HepG2 (cell line): ENCODE data around the gene HRCT1. TPM values are rescaled to one million over a fixed set of nuclear protein-coding genes. Genes with fewer than 3 reads are reported as not detected.

ENCODE experiments used
- DDIT3 ChIP-seq: sonication (generic); formaldehyde crosslinking; IDR thresholded peaks from 2 replicates; pipeline ENCODE4 v1.4.0; 2020; ENCODE audit warnings: mild to moderate bottlenecking, missing genetic modification reagents
- FOXO1 ChIP-seq: sonication (generic); formaldehyde crosslinking; IDR thresholded peaks from 2 replicates; pipeline ENCODE4 v1.4.0; 2020; ENCODE audit warnings: missing genetic modification reagents
- KDM4B ChIP-seq: sonication (generic); formaldehyde crosslinking; IDR thresholded peaks from 2 replicates; pipeline ENCODE4 v1.4.0; 2020; ENCODE audit warnings: missing genetic modification reagents
- LRRFIP1 ChIP-seq: sonication (generic); formaldehyde crosslinking; conservative IDR thresholded peaks from 2 replicates; pipeline ENCODE4 v1.4.0; 2020; ENCODE audit warnings: missing genetic modification reagents
- MAZ ChIP-seq, 2 experiments: sonication (generic) in 1 of 2; formaldehyde crosslinking in 1 of 2; IDR thresholded peaks; 2 replicates each; pipeline versions ENCODE4 v1.5.0 to v1.6.1; 2012 to 2020; ENCODE audit warnings: low read depth in 2 of 2, mild to moderate bottlenecking in 2 of 2, borderline replicate concordance in 1 of 2, improper control_type of control experiment in 1 of 2, low read length in 1 of 2, missing genetic modification reagents in 1 of 2, moderate library complexity in 1 of 2
- MTF1 ChIP-seq: sonication (generic); formaldehyde crosslinking; IDR thresholded peaks from 2 replicates; pipeline ENCODE4 v1.5.0; 2020; ENCODE audit warnings: missing genetic modification reagents
- MYPOP ChIP-seq: sonication (generic); formaldehyde crosslinking; IDR thresholded peaks from 2 replicates; pipeline ENCODE4 v1.8.1; 2023; ENCODE audit warnings: mild to moderate bottlenecking, moderate library complexity, missing genetic modification reagents
- NRL ChIP-seq: sonication (generic); formaldehyde crosslinking; IDR thresholded peaks from 2 replicates; pipeline ENCODE4 v1.5.0; 2020; ENCODE audit warnings: missing genetic modification reagents, mild to moderate bottlenecking, moderate library complexity, borderline replicate concordance
- PATZ1 ChIP-seq: sonication (generic); formaldehyde crosslinking; IDR thresholded peaks from 2 replicates; pipeline ENCODE4 v1.4.0; 2020; ENCODE audit warnings: missing genetic modification reagents
- POGZ ChIP-seq: sonication (generic); formaldehyde crosslinking; IDR thresholded peaks from 2 replicates; pipeline ENCODE4 v1.4.0; 2020; ENCODE audit warnings: mild to moderate bottlenecking, missing genetic modification reagents
- PPARG ChIP-seq: conservative IDR thresholded peaks from 2 replicates; pipeline ENCODE4 v1.6.1; 2016; ENCODE audit warnings: missing biosample characterization, missing genetic modification reagents
- RXRB ChIP-seq: IDR thresholded peaks from 2 replicates; pipeline ENCODE4 v1.6.1; 2016; ENCODE audit warnings: borderline replicate concordance, missing genetic modification reagents, missing compliant biosample characterization
- SIN3B ChIP-seq: fragments of 150-350 bp; IDR thresholded peaks from 2 replicates; pipeline ENCODE4 v1.6.1; 2014; ENCODE audit warnings: low read length
- THAP9 ChIP-seq: sonication (generic); formaldehyde crosslinking; IDR thresholded peaks from 2 replicates; pipeline ENCODE4; 2020; ENCODE audit warnings: missing genetic modification reagents, mild to moderate bottlenecking, borderline replicate concordance
- TOE1 ChIP-seq: sonication (generic); formaldehyde crosslinking; IDR thresholded peaks from 2 replicates; pipeline ENCODE4 v1.4.0; 2020; ENCODE audit warnings: mild to moderate bottlenecking, missing genetic modification reagents
- ZNF101 ChIP-seq: sonication (generic); formaldehyde crosslinking; IDR thresholded peaks from 2 replicates; pipeline ENCODE4 v1.4.0; 2020; ENCODE audit warnings: mild to moderate bottlenecking, low read depth, missing genetic modification reagents, borderline replicate concordance
- ZNF644 ChIP-seq: IDR thresholded peaks from 2 replicates; pipeline ENCODE4 v1.6.1; 2016; ENCODE audit warnings: low read depth
- ZNF841 ChIP-seq: sonication (generic); formaldehyde crosslinking; IDR thresholded peaks from 2 replicates; pipeline ENCODE4 v1.8.1; 2023; ENCODE audit warnings: missing genetic modification reagents, borderline replicate concordance
- polyA plus RNA-seq, 8 experiments: library from polyadenylated mRNA; depleted of rRNA in 3 of 8; stranded (reverse) in 7 of 8; unstranded in 1 of 8; fragments of >200 nt; fragmentation: Illumina TruSeq in 4 of 8; extraction: Trizol in 4 of 8; gene quantifications; 2 replicates each; pipeline versions ENCODE4 v1.2.1 to v1.2.3, GENCODE V29; 2011 to 2016; ENCODE audit warnings: low read depth in 4 of 8, missing spikeins in 1 of 8, mixed read lengths in 1 of 8; ENCODE audit not compliant: insufficient read depth in 1 of 8
- total RNA-seq, 5 experiments: library from RNA; depleted of rRNA; stranded (reverse); fragments of >200 nt; fragmentation: Illumina TruSeq; extraction: Trizol; gene quantifications; 2 replicates each; pipeline ENCODE4 v1.2.3, GENCODE V29; 2016; ENCODE audit warnings: low read depth in 1 of 5

Gene HRCT1
- total and polyA plus RNA-seq, 2 of the 13 experiments (the other 11 are each of a cell fraction or from before 2014, with no cell fraction given), result 0.13 TPM; not detected in 1

GRCh38 chr9:35907711-35908503, 1.9 kb downstream of the HRCT1 start (continued):
- TF ChIP-seq THAP9 (CRISPR knock-in tag), result no peak
- no peak for TF ChIP-seq TOE1
- TF ChIP-seq NRL (CRISPR knock-in tag), result no peak
- TF ChIP-seq RXRB, result peak; percentile 8; the same call in 1 of the 2 replicates
- no peak for TF ChIP-seq POGZ (CRISPR knock-in tag)
- no peak for TF ChIP-seq FOXO1 (CRISPR knock-in tag)
- TF ChIP-seq KDM4B (CRISPR knock-in tag), result no peak
- TF ChIP-seq LRRFIP1 (CRISPR knock-in tag), result no peak
- no peak for TF ChIP-seq MAZ (IDR thresholded peaks at IDR 0.05; ENCODE audit: borderline replicate concordance, low read depth, low read length)
- TF ChIP-seq MAZ (CRISPR knock-in tag; IDR thresholded peaks at IDR 0.05; ENCODE audit: low read depth), result peak; percentile 34; the same call in 1 of the 2 replicates
- TF ChIP-seq MYPOP (CRISPR knock-in tag), result no peak
- TF ChIP-seq SIN3B, result no peak
- peak; percentile 55; the same call in 1 of the 2 replicates for TF ChIP-seq PPARG (CRISPR knock-in tag)
- TF ChIP-seq ZNF644, result no peak
- no peak for TF ChIP-seq ZNF841 (CRISPR knock-in tag)
- TF ChIP-seq ZNF101 (CRISPR knock-in tag), result no peak
- TF ChIP-seq DDIT3 (CRISPR knock-in tag), result no peak
- TF ChIP-seq MTF1 (CRISPR knock-in tag), result no peak
- TF ChIP-seq PATZ1 (CRISPR knock-in tag), result peak; percentile 27; the same call in 1 of the 2 replicates
